AG09319 (cell line): ENCODE results near the gene UNKL.

ENCODE experiments used
- DNase-seq: peaks from one replicate; pipeline ENCODE4 v3.0.0-alpha.2; 2010; ENCODE audit warnings: low read depth; ENCODE audit errors: extremely low read depth
- CTCF ChIP-seq: IDR thresholded peaks from 2 replicates; pipeline ENCODE4 v1.5.1; 2011; ENCODE audit warnings: low read depth, mild to moderate bottlenecking, inconsistent platforms, low read length, moderate library complexity

The UNKL gene

GRCh38 chr16:1347286-1347855, 67.1 kb downstream of the UNKL start:
- no peak for DNase-seq
- no peak for TF ChIP-seq CTCF

- no peak for DNase-seq
- no peak; the same call in none of the 2 replicates for TF ChIP-seq CTCF
Measured at GRCh38 chr16:1346422-1347285, 67.8 kb downstream of the UNKL start.

GRCh38 chr16:1345651-1346421, 68.7 kb downstream of the UNKL start:
- DNase-seq: no peak
- TF ChIP-seq CTCF: no peak

GRCh38 chr16:1345087-1345486, 69.4 kb downstream of the UNKL start:
- TF ChIP-seq CTCF: no peak
- DNase-seq: no peak

GRCh38 chr16:1344499-1344898, 70.0 kb downstream of the UNKL start:
- no peak for DNase-seq
- no peak for TF ChIP-seq CTCF

GRCh38 chr16:1343428-1344242, 70.9 kb downstream of the UNKL start:
- no peak for TF ChIP-seq CTCF
- no peak for DNase-seq
